Loucy (cell line): ENCODE measurements around the gene BUB1.
"Not testable (repeated sequence)": the region's sequence is repeated elsewhere in the genome, so short reads cannot be mapped to it uniquely, and the experiment has no call there.

Experiments used
- H2AFZ ChIP-seq: fragments of 200-600 bp; sonication (generic); 2 replicates; pipeline ENCODE4 v1.6.0; 2016; ENCODE audit warnings: antibody characterized with exemption, mild to moderate bottlenecking, low read length, moderate library complexity
- H3F3A ChIP-seq: fragments of 200-600 bp; 2 replicates; pipeline ENCODE4 v1.6.0; 2016; ENCODE audit warnings: antibody characterized with exemption, low read depth, mild to moderate bottlenecking
- H3K27me3 ChIP-seq: fragments of 200-600 bp; sonication (generic); 2 replicates; pipeline ENCODE4 v1.6.1; 2014; ENCODE audit warnings: low read length, mild to moderate bottlenecking; ENCODE audit not compliant: insufficient read depth, poor library complexity, severe bottlenecking
- H3K36me3 ChIP-seq: fragments of 200-600 bp; sonication (generic); 2 replicates; pipeline ENCODE4 v1.6.1; 2016; ENCODE audit warnings: low read length; ENCODE audit not compliant: insufficient read depth
- H3K4me1 ChIP-seq: fragments of 200-600 bp; sonication (generic); 2 replicates; pipeline ENCODE4 v1.5.1; 2014; ENCODE audit warnings: low read length, mild to moderate bottlenecking; ENCODE audit not compliant: insufficient read depth, poor library complexity, severe bottlenecking
- H3K4me2 ChIP-seq: fragments of 200-600 bp; sonication (generic); 2 replicates; pipeline ENCODE4 v1.6.0; 2014; ENCODE audit warnings: antibody characterized with exemption, low read length, low read depth, mild to moderate bottlenecking; ENCODE audit not compliant: poor library complexity, severe bottlenecking
- H3K4me3 ChIP-seq: fragments of 200-600 bp; sonication (generic); 2 replicates; pipeline ENCODE4 v1.5.1; 2014; ENCODE audit warnings: low read length, mild to moderate bottlenecking, mixed read lengths; ENCODE audit not compliant: poor library complexity, severe bottlenecking
- H3K79me2 ChIP-seq: fragments of 200-600 bp; sonication (generic); 2 replicates; pipeline ENCODE4 v1.6.1; 2014; ENCODE audit warnings: low read length; ENCODE audit not compliant: insufficient read depth
- H3K9ac ChIP-seq: fragments of 200-600 bp; sonication (generic); 2 replicates; pipeline ENCODE4 v1.6.0; 2014; ENCODE audit warnings: mild to moderate bottlenecking, low read depth, low read length, moderate library complexity; ENCODE audit not compliant: poor library complexity, severe bottlenecking
- H3K9me2 ChIP-seq: fragments of 200-600 bp; sonication (generic); replicated peaks from 2 replicates; pipeline ENCODE4 v1.6.1; 2016; ENCODE audit warnings: low read depth, low read length, mixed read lengths
- H3K9me3 ChIP-seq: fragments of 200-600 bp; sonication (generic); 2 replicates; pipeline ENCODE4 v1.6.1; 2014; ENCODE audit warnings: mild to moderate bottlenecking, antibody characterized with exemption, low read length, low read depth; ENCODE audit not compliant: insufficient read depth
- H4K20me1 ChIP-seq: fragments of 200-600 bp; sonication (generic); 2 replicates; pipeline ENCODE4 v1.6.0; 2014; ENCODE audit warnings: antibody characterized with exemption, low read length, mild to moderate bottlenecking; ENCODE audit not compliant: insufficient read depth, poor library complexity, severe bottlenecking
- CTCF ChIP-seq: fragments of 200-600 bp; sonication (generic); conservative IDR thresholded peaks from 2 replicates; pipeline ENCODE4 v1.5.1; 2014; ENCODE audit warnings: mild to moderate bottlenecking, antibody characterized with exemption, low read length
- EZH2phosphoT487 ChIP-seq: fragments of 200-600 bp; IDR thresholded peaks from 2 replicates; pipeline ENCODE4 v1.6.1; 2018; ENCODE audit warnings: antibody characterized with exemption, mild to moderate bottlenecking, moderate library complexity, borderline replicate concordance

The BUB1 gene

DNA sequence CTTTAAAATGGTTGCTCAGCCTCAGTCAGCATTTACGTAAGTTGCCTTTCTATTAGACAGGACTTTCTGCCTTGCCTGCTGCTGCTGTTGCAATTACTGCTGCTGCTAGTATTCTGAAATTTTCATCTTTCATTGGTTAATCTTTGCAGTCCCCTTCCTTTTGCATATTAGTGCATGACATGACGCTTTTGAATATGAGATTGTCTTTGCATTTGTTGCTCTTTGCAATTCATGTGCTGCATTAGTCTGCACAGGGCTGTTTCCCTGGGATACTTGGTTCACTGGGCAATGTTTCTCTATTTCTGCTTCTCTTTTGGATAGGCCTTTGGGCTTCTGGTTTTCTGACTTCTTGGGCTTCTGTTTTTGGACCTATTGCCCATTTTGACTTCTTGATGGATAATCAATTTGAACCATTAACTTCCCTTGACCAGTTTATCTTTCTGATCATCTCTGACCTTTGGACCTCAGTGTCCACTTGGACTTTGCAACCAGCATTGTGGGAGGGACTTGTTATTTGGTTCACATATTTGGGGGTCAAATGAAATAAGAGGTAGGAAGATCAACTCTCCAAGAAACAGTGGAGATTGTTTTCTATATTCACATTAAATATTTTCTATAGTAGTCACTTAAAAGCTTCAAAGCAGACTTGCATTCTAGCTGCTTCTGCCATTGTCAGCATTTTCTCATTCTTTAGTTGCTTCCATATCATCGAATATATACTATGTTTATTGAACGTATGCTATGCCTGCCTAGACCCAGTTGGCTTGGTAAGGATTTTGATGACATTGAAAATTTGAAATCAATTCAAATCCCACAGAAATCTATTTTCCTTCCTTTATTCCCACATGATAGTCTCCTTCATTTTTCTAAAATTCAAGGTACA lies 12.5 kb upstream of the BUB1 start:
- H3K4me1 ChIP-seq, result peaks cover 22% of the 10 kb centered on the region
- no peak overlapping the region for H3K4me2 ChIP-seq
- H3K9ac ChIP-seq, result no peak overlapping the region
- H3K27me3 ChIP-seq, result no peaks in the 10 kb centered on the region
- TF ChIP-seq CTCF (no peak), EZH2phosphoT487 (no peak)
- H3K36me3 ChIP-seq, result no peaks in the 10 kb centered on the region
- H4K20me1 ChIP-seq, result no peaks in the 10 kb centered on the region
- H3K4me3 ChIP-seq, result no peak overlapping the region
- H3K79me2 ChIP-seq, result no peaks in the 10 kb centered on the region
- H3K9me3 ChIP-seq, result peaks cover 8% of the 10 kb centered on the region; the same call in 1 of the 2 replicates
- H3F3A ChIP-seq, result no peaks in the 10 kb centered on the region
- H3K9me2 ChIP-seq, result no peaks in the 10 kb centered on the region
- H2AFZ ChIP-seq, result no peak overlapping the region

DNA sequence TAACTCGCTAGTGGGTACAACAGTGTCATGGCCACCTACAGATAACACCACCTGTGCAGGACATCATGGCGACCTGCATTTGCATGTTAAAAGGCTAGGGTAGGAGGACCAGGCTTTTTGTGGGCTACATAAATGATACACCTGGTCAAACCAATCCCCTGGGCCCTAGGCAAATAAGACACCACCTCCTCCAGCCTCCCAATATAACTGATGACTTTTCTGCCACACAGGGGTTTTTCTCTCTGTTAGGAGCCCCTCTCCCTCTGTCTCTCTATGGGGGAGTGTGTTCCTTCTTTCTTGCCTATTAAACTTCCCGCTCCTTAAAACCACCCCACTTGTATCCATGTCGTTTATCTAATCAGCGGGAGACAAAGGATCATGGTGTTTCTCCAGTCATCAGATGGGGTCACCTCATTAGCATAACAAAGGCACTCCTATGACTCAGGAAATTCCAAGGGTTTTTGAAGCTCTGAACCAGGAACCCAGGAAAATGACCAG lies 10.8 kb upstream of the BUB1 start:
- Histone ChIP-seq H3K27me3 (no peaks in the 10 kb centered on the region), H3F3A (no peaks in the 10 kb centered on the region), H3K9ac (no peak overlapping the region), H3K9me2 (no peaks in the 10 kb centered on the region), H3K9me3 (peaks cover 8% of the 10 kb centered on the region; the same call in 1 of the 2 replicates), H3K4me3 (no peak overlapping the region), H3K4me1 (peaks cover 11% of the 10 kb centered on the region), H2AFZ (no peak overlapping the region), H3K79me2 (no peaks in the 10 kb centered on the region), H3K4me2 (no peak overlapping the region), H4K20me1 (no peaks in the 10 kb centered on the region), H3K36me3 (no peaks in the 10 kb centered on the region)
- TF ChIP-seq CTCF (no peak), EZH2phosphoT487 (no peak)

GRCh38 chr2:110687775-110688484 lies 10.1 kb upstream of the BUB1 start:
- not testable (repeated sequence) for H2AFZ ChIP-seq, H3F3A ChIP-seq, H3K79me2 ChIP-seq, H3K9me2 ChIP-seq, H3K9me3 ChIP-seq, H3K4me2 ChIP-seq, H3K4me1 ChIP-seq, H3K36me3 ChIP-seq, H4K20me1 ChIP-seq, H3K4me3 ChIP-seq, H3K27me3 ChIP-seq, H3K9ac ChIP-seq
